GM21390 (cell line): Measurements from ENCODE around the gene CYP21A2.
"Not testable (repeated sequence)": the region's sequence is repeated elsewhere in the genome, so short reads cannot be mapped to it uniquely, and the experiment has no call there.

Source experiments
- ATAC-seq: cut with Tn5 transposase; IDR thresholded peaks from one replicate; pipeline ENCODE4 v1.9.1; 2021; ENCODE audit not compliant: unreplicated experiment

The CYP21A2 gene

DNA sequence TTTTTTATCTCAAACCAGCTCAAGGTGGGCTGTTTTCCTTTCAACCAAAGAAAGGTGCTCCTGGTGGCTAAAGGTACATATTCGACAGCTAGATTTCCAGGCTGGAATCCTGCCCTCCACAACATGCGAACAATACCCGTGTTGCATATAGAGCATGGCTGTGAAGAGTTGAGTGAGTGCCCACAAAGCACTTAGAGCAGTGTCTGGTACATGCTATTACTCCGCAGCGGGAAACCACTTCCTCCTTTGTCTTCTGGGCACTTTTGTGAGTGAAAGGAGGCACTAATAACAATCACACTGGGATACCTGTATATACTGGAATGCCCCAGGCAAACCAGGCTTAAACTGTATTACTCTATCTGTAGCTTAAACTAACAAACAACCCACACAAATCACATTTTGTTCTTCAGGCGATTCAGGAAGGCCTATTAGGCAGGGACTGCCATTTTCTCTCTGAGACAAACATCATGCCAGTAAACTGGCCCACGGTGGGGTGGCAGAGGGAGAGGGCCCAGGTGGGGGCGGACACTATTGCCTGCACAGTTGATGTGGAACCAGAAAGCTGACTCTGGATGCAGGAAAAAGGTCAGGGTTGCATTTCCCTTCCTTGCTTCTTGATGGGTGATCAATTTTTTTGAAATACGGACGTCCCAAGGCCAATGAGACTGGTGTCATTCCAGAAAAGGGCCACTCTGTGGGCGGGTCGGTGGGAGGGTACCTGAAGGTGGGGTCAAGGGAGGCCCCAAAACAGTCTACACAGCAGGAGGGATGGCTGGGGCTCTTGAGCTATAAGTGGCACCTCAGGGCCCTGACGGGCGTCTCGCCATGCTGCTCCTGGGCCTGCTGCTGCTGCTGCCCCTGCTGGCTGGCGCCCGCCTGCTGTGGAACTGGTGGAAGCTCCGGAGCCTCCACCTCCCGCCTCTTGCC is at the start of gene CYP21A2:
CYP21A2 (plus strand) TSS at position 818 of the 927 bp plus-strand sequence; CDS start at position 826, 8 bp downstream.
- not testable (repeated sequence) for ATAC-seq

DNA sequence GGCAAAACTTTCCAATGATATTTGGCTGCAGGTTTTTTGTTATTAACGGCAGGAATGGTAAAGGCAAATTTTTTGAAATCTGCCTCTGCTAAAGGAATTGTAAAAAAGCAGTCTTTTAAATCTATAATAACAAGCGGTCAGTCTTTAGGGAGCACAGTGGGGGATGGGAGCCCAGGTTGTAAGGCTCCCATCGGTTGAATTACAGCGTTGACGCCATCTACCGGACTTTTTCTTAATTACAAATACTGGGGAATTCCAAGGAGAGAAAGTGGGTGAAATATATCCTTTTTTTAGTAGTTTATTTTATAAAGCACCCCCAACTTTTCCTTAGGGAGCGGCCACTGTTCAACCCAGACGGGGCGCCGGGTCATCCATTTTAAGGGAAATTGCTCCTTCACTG is 48.9 kb upstream of the CYP21A2 start:
- not testable (repeated sequence) for ATAC-seq

DNA sequence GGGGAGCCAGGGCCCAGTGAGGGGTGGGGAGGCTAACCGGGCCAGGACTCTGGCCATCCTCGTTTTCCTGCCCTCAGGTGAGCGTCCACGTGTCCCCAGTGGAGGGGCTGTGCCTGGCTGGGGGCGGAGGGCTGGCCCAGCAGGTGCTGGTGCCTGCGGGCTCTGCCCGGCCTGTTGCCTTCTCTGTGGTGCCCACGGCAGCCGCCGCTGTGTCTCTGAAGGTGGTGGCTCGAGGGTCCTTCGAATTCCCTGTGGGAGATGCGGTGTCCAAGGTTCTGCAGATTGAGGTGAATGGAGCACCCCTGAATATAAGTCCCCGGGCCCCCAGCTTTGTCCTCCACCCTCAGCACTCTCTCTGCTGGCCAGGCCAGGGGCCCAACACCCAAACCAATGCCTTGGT is 43.8 kb upstream of the CYP21A2 start:
- not testable (repeated sequence) for ATAC-seq

DNA sequence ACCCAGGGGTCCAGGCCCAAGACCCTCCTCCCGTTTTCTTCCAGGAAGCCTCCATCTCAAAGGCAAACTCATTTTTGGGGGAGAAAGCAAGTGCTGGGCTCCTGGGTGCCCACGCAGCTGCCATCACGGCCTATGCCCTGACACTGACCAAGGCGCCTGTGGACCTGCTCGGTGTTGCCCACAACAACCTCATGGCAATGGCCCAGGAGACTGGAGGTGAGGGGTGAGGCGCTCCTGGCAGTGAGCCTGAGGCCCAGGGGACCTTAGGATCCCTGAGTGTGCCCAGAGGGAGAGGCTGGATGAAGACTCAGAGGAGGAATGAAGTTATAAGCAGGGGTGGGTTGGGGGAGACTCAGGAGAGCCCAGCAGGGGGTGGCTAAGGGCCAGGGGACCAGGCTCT is 41.8 kb upstream of the CYP21A2 start:
- ATAC-seq, result not testable (repeated sequence)

DNA sequence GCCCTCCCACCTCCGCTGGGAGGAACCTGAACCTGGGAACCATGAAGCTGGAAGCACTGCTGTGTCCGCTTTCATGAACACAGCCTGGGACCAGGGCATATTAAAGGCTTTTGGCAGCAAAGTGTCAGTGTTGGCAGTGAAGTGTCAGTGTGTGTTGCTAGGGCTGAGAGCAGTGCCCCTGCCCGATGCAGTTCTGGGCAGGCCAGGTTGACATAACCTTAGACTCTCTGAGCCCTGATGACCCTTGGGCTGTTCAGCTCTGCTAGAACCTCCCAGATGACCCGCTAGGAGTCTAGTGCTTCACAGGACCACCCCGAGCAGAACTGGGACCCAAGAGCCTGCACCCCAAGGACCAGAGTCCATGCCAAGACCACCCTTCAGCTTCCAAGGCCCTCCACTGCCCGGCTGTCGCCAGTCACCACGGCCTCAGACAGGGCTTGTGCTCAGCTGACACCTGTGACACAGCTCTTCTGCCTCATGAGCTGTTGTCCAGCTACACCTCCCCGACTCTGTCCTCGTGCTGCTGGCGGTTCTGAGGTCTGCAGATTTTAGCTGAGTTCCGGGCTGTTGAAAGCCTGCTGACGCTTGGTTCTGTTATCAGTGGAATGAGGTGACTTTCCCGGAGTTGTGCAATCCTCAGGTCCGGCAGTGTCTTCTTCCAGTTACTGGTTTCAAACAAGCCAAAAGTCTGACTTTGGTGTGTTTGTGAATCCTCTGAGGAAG is 35.5 kb upstream of the CYP21A2 start:
- ATAC-seq, result not testable (repeated sequence)

DNA sequence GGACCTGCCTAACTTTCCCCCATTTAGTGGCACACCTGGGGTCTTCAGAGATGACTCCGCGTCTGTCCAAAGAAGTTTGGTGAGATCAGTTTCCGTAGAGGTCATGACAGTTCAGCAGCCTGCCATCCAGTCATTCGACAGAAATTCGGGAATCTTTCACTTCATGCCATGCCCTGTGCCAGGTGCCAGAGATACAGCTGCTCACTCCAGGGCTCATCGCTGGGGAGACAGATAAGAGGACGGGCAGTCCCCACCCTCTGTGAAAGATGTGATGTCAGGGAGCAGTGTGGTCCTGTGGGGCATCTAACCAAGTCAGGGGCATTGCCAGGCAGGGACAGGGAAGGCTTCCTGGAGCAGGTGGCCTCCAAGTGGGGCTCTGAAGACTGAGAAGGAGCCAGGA is 34.9 kb upstream of the CYP21A2 start:
- not testable (repeated sequence) for ATAC-seq

DNA sequence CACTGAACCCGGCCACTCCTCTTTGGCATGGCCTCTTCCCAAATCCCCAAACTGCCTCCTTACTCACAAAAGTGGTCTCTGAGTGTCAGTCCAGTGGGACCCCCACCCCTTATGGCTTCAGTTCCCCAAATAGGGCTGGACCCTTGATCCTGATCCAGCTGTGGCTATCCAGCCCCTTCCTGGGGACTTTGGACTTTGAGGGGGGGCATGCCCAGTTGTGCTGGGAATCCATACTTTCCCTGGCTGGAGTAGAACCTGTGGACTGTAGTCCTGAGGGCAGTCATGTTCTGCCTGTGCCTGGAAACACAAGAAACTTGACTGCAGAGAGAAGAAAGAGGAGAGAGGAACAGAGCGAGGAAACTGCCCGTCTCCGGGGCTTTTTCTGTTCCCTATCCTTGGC is 33.8 kb upstream of the CYP21A2 start:
- ATAC-seq, result not testable (repeated sequence)

DNA sequence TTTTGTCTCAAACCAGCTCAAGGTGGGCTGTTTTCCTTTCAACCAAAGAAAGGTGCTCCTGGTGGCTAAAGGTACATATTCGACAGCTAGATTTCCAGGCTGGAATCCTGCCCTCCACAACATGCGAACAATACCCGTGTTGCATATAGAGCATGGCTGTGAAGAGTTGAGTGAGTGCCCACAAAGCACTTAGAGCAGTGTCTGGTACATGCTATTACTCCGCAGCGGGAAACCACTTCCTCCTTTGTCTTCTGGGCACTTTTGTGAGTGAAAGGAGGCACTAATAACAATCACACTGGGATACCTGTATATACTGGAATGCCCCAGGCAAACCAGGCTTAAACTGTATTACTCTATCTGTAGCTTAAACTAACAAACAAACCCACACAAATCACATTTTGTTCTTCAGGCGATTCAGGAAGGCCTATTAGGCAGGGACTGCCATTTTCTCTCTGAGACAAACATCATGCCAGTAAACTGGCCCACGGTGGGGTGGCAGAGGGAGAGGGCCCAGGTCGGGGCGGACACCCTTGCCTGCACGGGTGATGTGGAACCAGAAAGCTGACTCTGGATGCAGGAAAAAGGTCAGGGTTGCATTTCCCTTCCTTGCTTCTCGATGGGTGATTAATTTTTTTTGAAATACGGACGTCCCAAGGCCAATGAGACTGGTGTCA is 33.2 kb upstream of the CYP21A2 start:
- not testable (repeated sequence) for ATAC-seq

DNA sequence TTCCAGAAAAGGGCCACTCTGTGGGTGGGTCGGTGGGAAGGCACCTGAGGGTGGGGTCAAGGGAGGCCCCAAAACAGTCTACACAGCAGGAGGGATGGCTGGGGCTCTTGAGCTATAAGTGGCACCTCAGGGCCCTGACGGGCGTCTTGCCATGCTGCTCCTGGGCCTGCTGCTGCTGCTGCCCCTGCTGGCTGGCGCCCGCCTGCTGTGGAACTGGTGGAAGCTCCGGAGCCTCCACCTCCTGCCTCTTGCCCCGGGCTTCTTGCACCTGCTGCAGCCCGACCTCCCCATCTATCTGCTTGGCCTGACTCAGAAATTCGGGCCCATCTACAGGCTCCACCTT is 32.7 kb upstream of the CYP21A2 start:
- ATAC-seq, result not testable (repeated sequence)

DNA sequence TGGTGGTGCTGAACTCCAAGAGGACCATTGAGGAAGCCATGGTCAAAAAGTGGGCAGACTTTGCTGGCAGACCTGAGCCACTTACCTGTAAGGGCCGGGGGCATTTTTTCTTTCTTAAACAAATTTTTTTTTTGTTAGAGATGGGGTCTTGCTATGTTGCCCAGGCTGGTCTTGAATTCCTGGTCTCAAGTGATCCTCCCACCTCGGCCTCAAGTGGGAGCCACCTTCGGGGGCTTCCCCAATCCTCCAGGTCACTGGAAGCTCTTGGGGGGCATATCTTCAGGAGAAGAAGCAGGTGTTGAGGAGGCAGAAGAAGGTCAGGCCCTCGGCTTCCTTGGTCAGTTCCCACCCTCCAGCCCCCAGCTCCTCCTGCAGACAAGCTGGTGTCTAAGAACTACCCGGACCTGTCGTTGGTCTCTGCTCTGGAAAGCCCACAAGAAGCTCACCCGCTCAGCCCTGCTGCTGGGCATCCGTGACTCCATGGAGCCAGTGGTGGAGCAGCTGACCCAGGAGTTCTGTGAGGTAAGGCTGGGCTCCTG is 32.2 kb upstream of the CYP21A2 start:
- not testable (repeated sequence) for ATAC-seq

DNA sequence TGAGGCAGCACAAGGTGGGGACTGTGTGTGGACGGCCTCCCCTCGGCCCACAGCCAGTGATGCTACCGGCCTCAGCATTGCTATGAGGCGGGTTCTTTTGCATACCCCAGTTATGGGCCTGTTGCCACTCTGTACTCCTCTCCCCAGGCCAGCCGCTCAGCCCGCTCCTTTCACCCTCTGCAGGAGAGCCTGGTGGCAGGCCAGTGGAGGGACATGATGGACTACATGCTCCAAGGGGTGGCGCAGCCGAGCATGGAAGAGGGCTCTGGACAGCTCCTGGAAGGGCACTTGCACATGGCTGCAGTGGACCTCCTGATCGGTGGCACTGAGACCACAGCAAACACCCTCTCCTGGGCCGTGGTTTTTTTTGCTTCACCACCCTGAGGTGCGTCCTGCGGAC is 31.1 kb upstream of the CYP21A2 start:
- not testable (repeated sequence) for ATAC-seq

DNA sequence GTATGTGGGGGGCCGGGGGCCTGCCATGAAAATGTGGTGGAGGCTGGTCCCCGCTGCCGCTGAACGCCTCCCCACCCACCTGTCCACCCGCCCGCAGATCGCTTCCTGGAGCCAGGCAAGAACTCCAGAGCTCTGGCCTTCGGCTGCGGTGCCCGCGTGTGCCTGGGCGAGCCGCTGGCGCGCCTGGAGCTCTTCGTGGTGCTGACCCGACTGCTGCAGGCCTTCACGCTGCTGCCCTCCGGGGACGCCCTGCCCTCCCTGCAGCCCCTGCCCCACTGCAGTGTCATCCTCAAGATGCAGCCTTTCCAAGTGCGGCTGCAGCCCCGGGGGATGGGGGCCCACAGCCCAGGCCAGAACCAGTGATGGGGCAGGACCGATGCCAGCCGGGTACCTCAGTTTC is 30.2 kb upstream of the CYP21A2 start:
- ATAC-seq, result not testable (repeated sequence)

DNA sequence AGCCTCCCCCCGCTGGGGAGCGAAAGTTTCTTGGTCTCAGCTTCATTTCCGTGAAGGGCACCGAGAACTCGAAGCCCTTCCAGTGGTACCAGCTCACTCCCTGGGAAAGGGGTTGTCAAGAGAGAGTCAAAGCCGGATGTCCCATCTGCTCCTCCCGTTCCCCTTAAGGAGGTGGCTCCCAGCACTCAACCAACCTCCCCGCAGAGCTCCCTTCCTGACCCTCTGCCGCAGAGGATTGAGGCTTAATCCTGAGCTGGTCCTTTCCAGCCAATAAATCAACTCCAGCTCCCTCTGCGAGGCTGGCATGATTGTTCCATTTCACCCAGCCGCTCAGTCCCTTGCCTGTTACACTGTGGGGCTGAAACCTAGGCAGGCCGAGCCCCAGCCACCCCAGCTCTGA is 29.6 kb upstream of the CYP21A2 start:
- ATAC-seq, result not testable (repeated sequence)

DNA sequence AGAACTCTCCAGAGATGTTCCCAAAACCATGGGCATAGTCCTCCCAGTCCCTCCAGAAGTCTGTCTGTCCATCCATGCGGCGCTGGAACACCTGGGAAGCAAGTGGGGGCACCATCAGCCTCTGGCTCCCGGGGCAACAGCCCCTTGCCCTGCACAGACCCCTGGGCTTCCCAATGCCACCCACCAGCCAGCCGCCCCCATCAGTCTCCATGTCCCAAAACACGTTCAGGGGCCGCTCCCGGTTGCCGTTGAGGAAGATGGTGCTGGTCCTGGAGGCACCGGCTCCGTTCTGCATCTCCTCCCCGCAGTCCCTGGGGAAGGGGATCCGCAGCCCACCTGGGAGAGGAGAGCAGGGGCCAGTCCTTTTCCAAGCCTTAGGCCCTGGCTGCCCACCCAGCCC is 28.7 kb upstream of the CYP21A2 start:
- ATAC-seq, result not testable (repeated sequence)

DNA sequence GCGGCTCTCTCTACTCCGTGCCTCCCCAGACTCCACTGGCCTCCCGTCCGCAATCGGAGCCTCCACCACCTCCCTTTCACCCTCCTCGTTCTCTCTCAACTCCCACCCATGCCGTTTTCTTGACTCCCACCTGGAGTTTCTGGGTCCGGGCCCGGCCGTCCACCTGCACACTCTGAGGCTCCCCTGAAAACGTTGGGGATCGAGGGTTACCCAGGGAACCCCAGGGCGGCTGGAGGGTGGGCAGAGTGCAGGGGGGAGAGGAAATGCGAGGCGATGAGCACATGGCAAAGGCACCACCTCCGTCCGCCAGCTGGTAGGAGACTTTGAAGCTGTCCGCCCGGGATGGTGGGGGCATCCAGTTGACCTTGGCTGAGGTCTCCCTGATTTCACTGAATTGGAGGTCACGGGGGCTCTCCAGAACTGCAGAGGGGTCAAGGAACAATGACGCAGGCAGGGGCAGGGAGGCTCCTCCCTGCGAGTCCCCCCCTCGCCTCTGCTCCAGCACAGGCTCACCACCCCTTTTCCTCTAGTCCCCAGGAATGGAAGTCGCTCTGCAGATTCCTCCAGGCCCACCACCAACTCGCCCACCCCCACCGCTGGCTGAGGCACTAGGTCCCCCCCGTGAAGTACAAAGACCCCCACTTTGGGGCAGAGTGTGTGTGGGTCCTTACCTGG is 27.2 kb upstream of the CYP21A2 start:
- not testable (repeated sequence) for ATAC-seq

DNA sequence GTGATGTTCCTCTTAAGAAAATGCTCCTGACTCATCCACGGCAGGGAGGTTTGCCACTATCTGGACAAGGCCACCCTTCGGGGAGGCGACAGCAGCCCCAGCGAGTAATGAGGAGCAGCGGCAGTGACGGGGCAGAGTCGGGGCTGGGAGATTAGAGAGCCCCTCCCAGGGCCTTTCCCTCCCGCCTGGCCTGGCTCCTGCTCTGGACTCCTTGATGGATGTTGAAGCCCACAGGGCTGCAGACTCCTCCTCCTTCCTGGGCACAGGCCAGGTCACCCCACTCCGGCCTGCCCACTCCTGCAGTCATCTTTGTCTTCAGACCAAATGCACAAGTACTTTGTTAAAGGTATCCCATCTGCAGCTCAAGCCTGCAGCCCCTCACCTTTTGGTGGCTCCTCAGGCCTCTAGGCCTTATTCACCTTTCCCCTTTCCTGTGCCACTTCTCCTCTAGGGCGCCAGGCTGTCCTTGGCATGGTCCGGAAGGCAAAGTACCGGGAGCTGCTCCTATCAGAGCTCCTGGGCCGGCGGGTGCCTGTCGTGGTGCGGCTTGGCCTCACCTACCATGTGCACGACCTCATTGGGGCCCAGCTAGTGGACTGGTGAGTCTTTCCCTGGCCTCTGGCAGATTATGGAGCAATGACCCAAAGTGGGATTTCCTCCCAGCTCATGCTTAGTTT is 25.1 kb upstream of the CYP21A2 start:
- ATAC-seq, result not testable (repeated sequence)

DNA sequence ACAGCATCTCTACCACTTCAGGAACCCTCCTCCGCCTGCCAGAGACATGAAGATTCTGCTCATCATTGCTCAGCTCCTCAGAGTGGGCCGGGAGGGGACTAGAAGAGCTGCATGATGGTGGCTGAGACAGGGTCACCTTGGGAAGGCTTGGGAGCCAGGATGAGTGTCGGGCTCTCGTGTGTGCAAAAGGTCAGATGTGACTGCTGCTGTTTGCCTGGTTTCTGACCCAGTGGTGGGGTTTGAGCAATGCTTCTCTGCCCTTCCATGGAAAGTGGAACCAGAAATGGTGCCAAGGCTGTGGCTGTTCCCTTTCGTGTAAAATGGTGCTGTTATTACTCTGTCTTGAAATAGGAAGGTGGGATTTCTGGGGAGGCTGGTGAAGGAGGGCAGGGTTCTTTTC is 24.5 kb upstream of the CYP21A2 start:
- not testable (repeated sequence) for ATAC-seq

DNA sequence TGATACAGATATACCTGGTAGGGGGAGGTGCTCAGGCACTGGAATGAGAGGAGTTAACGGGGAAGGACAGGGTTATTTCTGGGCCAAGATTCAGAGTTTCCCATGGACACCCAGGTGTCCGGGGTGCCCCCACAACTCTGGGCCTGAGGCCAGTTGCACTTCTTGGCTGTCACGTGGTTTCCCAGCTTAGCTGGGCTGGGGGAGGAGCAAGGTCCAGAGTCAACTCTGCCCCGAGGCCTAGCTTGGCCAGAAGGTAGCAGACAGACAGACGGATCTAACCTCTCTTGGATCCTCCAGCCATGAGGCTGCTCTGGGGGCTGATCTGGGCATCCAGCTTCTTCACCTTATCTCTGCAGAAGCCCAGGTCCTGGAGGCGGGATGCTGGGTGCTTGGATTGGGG is 23.7 kb upstream of the CYP21A2 start, which contains the start of gene C4B:
C4B (plus strand) TSS at position 249 of the 400 bp plus-strand sequence; CDS start at position 300, 51 bp downstream.
- not testable (repeated sequence) for ATAC-seq

DNA sequence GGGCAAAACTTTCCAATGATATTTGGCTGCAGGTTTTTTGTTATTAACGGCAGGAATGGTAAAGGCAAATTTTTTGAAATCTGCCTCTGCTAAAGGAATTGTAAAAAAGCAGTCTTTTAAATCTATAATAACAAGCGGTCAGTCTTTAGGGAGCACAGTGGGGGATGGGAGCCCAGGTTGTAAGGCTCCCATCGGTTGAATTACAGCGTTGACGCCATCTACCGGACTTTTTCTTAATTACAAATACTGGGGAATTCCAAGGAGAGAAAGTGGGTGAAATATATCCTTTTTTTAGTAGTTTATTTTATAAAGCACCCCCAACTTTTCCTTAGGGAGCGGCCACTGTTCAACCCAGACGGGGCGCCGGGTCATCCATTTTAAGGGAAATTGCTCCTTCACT is 16.1 kb upstream of the CYP21A2 start:
- ATAC-seq, result not testable (repeated sequence)

DNA sequence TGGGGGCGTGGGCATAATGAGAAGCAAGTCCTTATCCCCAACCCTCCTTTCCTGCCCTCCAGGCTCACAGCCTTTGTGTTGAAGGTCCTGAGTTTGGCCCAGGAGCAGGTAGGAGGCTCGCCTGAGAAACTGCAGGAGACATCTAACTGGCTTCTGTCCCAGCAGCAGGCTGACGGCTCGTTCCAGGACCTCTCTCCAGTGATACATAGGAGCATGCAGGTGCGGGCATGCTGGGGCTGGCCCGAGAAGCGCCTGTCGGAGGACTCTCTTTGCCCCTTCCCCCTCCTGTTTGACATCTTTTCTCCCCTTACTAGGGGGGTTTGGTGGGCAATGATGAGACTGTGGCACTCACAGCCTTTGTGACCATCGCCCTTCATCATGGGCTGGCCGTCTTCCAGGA is 9.6 kb upstream of the CYP21A2 start:
- not testable (repeated sequence) for ATAC-seq
